ENCODE measurements around the gene NF1.

DNA sequence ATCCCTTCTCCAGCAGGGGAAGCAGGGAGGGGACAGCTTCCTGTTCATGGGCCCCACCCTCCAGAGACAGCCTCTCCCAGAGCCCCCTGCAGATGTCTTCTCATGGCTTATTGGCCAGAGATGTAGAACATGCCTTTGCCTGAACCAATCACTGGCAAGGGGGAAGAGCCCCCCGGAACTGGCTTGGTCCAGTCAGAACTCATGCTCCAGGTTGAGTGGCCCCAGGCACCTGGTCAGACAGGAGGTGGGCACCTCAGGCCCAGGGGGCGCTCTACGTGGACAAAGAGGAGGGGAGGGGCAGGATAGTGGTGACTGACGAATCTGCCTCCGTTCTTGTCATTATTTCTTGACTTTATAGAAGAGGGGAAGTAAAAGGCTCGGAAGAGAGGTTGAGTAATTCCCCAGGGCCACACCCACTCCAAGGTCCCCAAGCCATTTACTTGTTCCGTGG lies 320.3 kb downstream of the NF1 start:
- TF ChIP-seq, protein P1, sequence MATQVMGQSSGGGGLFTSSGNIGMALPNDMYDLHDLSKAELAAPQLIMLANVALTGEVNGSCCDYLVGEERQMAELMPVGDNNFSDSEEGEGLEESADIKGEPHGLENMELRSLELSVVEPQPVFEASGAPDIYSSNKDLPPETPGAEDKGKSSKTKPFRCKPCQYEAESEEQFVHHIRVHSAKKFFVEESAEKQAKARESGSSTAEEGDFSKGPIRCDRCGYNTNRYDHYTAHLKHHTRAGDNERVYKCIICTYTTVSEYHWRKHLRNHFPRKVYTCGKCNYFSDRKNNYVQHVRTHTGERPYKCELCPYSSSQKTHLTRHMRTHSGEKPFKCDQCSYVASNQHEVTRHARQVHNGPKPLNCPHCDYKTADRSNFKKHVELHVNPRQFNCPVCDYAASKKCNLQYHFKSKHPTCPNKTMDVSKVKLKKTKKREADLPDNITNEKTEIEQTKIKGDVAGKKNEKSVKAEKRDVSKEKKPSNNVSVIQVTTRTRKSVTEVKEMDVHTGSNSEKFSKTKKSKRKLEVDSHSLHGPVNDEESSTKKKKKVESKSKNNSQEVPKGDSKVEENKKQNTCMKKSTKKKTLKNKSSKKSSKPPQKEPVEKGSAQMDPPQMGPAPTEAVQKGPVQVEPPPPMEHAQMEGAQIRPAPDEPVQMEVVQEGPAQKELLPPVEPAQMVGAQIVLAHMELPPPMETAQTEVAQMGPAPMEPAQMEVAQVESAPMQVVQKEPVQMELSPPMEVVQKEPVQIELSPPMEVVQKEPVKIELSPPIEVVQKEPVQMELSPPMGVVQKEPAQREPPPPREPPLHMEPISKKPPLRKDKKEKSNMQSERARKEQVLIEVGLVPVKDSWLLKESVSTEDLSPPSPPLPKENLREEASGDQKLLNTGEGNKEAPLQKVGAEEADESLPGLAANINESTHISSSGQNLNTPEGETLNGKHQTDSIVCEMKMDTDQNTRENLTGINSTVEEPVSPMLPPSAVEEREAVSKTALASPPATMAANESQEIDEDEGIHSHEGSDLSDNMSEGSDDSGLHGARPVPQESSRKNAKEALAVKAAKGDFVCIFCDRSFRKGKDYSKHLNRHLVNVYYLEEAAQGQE (IDR thresholded peaks at IDR 0.05) = no peak
- TF ChIP-seq EP300 (IDR thresholded peaks at IDR 0.05) (no peak), RAD21 (conservative IDR thresholded peaks at IDR 0.05 in 1 of 2, IDR thresholded peaks at IDR 0.05 in 1 of 2) (no peak), POLR2A (IDR thresholded peaks at IDR 0.05; ENCODE audit: low read length) (no peak), JUNB (IDR thresholded peaks at IDR 0.05) (no peak), CBX8 (IDR thresholded peaks at IDR 0.05) (no peak), SMC3 (IDR thresholded peaks at IDR 0.05) (no peak), MYC (IDR thresholded peaks at IDR 0.05; ENCODE audit: borderline replicate concordance, low read length) (no peak), ZNF302 (CRISPR knock-in tag; IDR thresholded peaks at IDR 0.05) (no peak)
- TF ChIP-seq, protein P2, sequence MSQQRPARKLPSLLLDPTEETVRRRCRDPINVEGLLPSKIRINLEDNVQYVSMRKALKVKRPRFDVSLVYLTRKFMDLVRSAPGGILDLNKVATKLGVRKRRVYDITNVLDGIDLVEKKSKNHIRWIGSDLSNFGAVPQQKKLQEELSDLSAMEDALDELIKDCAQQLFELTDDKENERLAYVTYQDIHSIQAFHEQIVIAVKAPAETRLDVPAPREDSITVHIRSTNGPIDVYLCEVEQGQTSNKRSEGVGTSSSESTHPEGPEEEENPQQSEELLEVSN (IDR thresholded peaks at IDR 0.05; ENCODE audit: borderline replicate concordance, low read depth) = no peak
- TF ChIP-seq, protein P3, sequence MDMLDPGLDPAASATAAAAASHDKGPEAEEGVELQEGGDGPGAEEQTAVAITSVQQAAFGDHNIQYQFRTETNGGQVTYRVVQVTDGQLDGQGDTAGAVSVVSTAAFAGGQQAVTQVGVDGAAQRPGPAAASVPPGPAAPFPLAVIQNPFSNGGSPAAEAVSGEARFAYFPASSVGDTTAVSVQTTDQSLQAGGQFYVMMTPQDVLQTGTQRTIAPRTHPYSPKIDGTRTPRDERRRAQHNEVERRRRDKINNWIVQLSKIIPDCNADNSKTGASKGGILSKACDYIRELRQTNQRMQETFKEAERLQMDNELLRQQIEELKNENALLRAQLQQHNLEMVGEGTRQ (IDR thresholded peaks at IDR 0.05) = no peak
- TF ChIP-seq, protein P4, sequence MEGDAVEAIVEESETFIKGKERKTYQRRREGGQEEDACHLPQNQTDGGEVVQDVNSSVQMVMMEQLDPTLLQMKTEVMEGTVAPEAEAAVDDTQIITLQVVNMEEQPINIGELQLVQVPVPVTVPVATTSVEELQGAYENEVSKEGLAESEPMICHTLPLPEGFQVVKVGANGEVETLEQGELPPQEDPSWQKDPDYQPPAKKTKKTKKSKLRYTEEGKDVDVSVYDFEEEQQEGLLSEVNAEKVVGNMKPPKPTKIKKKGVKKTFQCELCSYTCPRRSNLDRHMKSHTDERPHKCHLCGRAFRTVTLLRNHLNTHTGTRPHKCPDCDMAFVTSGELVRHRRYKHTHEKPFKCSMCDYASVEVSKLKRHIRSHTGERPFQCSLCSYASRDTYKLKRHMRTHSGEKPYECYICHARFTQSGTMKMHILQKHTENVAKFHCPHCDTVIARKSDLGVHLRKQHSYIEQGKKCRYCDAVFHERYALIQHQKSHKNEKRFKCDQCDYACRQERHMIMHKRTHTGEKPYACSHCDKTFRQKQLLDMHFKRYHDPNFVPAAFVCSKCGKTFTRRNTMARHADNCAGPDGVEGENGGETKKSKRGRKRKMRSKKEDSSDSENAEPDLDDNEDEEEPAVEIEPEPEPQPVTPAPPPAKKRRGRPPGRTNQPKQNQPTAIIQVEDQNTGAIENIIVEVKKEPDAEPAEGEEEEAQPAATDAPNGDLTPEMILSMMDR (IDR thresholded peaks at IDR 0.05) = no peak
- TF ChIP-seq, protein P5, sequence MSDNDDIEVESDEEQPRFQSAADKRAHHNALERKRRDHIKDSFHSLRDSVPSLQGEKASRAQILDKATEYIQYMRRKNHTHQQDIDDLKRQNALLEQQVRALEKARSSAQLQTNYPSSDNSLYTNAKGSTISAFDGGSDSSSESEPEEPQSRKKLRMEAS (IDR thresholded peaks at IDR 0.05) = no peak
- TF ChIP-seq, protein P6, sequence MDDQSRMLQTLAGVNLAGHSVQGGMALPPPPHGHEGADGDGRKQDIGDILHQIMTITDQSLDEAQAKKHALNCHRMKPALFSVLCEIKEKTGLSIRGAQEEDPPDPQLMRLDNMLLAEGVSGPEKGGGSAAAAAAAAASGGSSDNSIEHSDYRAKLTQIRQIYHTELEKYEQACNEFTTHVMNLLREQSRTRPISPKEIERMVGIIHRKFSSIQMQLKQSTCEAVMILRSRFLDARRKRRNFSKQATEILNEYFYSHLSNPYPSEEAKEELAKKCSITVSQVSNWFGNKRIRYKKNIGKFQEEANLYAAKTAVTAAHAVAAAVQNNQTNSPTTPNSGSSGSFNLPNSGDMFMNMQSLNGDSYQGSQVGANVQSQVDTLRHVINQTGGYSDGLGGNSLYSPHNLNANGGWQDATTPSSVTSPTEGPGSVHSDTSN (IDR thresholded peaks at IDR 0.05) = no peak
